Activated naive CD4-positive, alpha-beta T cell treated with anti-CD3 and anti-CD28 coated beads, Interleukin-2, amount 50 U/mL, for 72 hours (primary cell): ENCODE measurements around the gene MSLN. TPM values are rescaled to one million over a fixed set of nuclear protein-coding genes. Genes with fewer than 3 reads are reported as not detected.
A peak's percentile ranks its signal among the peaks of the same experiment; 100 is the strongest.

Experiments used
- ATAC-seq, 2 donors: fragments of 150-1000 bp; cut with Tn5 transposase; 2 replicates each; pipeline ENCODE4 v1.10.0; 2021; ENCODE audit warnings: mild to moderate bottlenecking in 2 of 2, moderate library complexity in 2 of 2
- DNase-seq, 2 donors: peaks; one replicate each; pipeline ENCODE4 v3.0.0; 2021 to 2022; ENCODE audit warnings: low spot score in 2 of 2
- H3K27ac Mint-ChIP-seq, 2 donors: one replicate each; pipeline ENCODE4 v1.8.0; 2022; ENCODE audit warnings: mild to moderate bottlenecking in 2 of 2, mixed read lengths in 2 of 2
- H3K36me3 Mint-ChIP-seq, 2 donors: one replicate each; pipeline ENCODE4 v1.8.0; 2022; ENCODE audit warnings: mixed read lengths in 2 of 2
- H3K9me3 Mint-ChIP-seq, 2 donors: one replicate each; pipeline ENCODE4 v1.8.0; 2022; ENCODE audit warnings: mixed read lengths in 2 of 2
- total RNA-seq, 2 donors: library from RNA; stranded (reverse); gene quantifications; one replicate each; pipeline ENCODE4 v1.2.3, GENCODE V29; 2022

The MSLN gene
- total RNA-seq, 2 donors from 2014 or later: not detected

GRCh38 chr16:729768-730665 lies 30.5 kb upstream of the MSLN start:
- Mint-ChIP-seq H3K36me3 (no peaks in the 10 kb centered on the region), H3K27ac (no peak overlapping the region), H3K9me3 (no peaks in the 10 kb centered on the region)
- peak in 1 of 2 donors; percentile 8 for DNase-seq
- no peak for ATAC-seq

DNA sequence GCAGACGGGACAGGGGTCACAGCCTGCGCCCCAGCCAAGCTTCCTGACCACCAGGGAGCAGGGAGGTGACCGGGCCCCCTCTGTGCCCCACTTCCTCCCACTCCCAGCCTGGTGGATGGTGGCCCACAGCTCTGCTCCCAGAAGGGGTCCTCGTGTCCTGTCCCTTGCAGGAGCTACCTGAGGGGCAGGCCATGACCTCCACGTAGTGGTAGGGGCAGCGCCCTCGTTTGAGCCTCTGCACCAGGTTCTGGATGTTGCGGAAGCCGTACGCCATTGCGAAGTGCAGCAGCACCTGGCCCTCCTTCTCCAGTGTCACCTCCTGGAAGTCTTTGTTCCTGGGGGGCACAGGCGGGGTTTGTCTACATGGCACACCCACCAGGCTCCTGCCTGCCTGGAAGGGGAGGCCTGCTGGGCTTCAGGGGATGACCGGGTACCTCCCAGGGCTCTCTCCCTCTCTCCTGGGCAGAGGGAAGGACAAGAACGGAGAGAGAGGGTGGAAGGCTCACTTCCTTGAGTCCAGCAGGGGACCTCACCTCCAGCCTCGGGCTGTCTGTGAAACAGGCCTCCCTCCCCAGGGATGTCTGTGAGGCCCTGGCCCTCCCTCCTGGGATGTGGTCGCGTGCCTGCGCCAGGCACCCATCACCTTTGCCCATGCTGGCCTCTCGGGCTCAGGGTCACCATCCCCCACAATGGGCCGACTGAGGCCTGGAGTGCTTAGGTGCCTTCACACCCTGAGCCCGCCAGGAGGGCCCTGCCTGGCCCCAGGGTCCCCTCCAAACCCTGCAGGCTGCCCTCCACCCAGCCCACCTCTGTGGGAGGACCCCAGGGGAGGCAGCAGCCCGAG lies 29.6 kb upstream of the MSLN start:
- Mint-ChIP-seq H3K9me3 (no peaks in the 10 kb centered on the region), H3K36me3 (peaks cover 5 to 6% of the 10 kb centered on the region in 2 donors), H3K27ac (no peak overlapping the region)
- DNase-seq: no peak
- no peak for ATAC-seq

DNA sequence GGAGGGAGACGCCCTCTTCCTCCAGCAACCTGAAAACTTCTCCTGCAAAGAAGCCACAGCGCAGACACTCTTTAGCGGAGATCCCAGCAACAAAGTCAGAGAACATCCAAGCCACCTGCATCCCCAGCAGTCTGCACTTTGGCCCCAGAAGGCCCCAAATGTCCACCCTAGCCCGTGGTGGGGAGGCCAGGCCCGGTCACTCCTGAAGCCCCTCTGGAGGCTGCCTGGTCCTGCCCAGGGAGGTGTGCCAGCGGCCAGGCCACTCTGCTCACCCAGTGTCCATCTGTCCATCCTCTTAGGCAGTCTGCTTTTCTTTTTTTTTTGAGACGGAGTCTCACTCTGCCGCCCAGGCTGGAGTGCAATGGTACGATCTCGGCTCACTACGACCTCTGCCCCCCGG lies 28.2 kb upstream of the MSLN start:
- no peak for ATAC-seq
- DNase-seq: no peak
- no peaks in the 10 kb centered on the region for H3K9me3 Mint-ChIP-seq
- no peak overlapping the region for H3K27ac Mint-ChIP-seq
- peaks cover 6 to 13% of the 10 kb centered on the region in 2 donors for H3K36me3 Mint-ChIP-seq

GRCh38 chr16:732936-733335 lies 27.6 kb upstream of the MSLN start:
- DNase-seq (no peak), ATAC-seq (no peak)
- Mint-ChIP-seq H3K27ac (no peak overlapping the region), H3K36me3 (peaks cover 10 to 19% of the 10 kb centered on the region in 2 donors), H3K9me3 (no peaks in the 10 kb centered on the region)

GRCh38 chr16:733382-734207 lies 26.9 kb upstream of the MSLN start:
- Mint-ChIP-seq H3K9me3 (no peaks in the 10 kb centered on the region), H3K36me3 (peaks cover 10 to 22% of the 10 kb centered on the region in 2 donors)
- ATAC-seq: no peak

GRCh38 chr16:734208-734980 lies 26.1 kb upstream of the MSLN start:
- Mint-ChIP-seq H3K9me3 (no peaks in the 10 kb centered on the region), H3K27ac (no peak overlapping the region), H3K36me3 (peaks cover 10 to 23% of the 10 kb centered on the region in 2 donors)
- no peak for DNase-seq
- no peak for ATAC-seq

More at GRCh38 chr16:733382-734207, 26.9 kb upstream of the MSLN start:
- no peak overlapping the region for H3K27ac Mint-ChIP-seq
- DNase-seq: peak in 1 of 2 donors; percentile 68

- DNase-seq (no peak), ATAC-seq (no peak)
- Mint-ChIP-seq H3K9me3 (no peaks in the 10 kb centered on the region), H3K27ac (peak overlapping the region; percentile 65 to 90), H3K36me3 (peaks cover 10 to 27% of the 10 kb centered on the region in 2 donors)
These were observed 25.3 kb upstream of the MSLN start for GRCh38 chr16:734981-735881.

DNA sequence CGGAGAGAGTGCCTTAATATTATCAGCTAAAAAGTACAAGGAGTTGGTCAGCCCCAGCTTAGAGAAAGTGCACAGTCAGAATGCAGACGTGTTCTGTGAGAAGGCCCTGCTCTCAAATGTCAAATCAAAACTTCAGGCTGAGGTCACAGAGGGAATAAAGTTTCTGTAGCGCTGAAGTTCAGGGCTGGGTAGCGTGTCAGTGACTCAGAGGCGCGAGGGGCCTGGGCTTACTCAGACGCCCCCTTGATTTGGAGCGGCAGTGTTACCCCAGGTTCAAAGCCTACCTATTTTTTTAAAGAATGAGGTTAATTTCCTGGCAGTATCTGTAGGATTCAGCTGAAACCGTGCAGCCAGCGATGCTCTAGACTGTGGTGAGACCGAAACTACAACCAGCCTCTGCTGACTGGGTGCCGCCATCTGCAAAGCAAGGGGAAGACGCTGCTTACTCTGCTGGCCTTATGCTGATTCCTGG lies 24.5 kb upstream of the MSLN start:
- peak; percentile 57 to 74 for DNase-seq
- peak overlapping the region; percentile 53 to 90 for H3K27ac Mint-ChIP-seq
- peak; percentile 78 to 92 for ATAC-seq
- no peaks in the 10 kb centered on the region for H3K9me3 Mint-ChIP-seq
- peaks cover 10 to 27% of the 10 kb centered on the region in 2 donors for H3K36me3 Mint-ChIP-seq

DNA sequence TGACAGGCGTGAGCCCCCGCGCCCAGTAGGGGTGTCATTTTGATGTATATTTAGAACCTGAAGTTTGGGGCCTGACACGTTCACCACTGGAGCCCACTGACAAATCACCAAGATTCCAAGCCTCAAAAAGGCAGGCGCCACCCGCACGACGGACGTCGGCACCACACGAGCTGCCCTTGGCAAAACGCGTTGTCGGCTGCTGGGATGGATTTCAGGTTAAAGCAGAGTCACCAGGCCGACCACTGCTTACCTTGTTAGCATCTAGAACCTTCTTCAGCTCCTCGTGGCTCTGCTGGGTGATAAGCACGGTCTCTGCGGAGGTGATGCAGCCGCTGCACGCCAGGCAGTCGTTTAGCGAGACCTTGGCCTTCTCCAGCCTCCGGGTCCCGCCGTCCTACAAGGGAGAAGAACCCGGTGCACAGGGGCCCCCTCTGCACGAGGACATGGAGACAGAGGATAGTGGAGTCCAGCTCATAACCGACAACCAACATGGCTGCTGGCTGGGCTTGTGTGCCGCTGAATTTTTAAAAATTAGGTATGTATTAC lies 23.5 kb upstream of the MSLN start:
- ATAC-seq (no peak), DNase-seq (no peak)
- Mint-ChIP-seq H3K36me3 (peaks cover 10 to 27% of the 10 kb centered on the region in 2 donors), H3K9me3 (no peaks in the 10 kb centered on the region), H3K27ac (peak overlapping the region in 1 of 2 donors; percentile 74)

DNA sequence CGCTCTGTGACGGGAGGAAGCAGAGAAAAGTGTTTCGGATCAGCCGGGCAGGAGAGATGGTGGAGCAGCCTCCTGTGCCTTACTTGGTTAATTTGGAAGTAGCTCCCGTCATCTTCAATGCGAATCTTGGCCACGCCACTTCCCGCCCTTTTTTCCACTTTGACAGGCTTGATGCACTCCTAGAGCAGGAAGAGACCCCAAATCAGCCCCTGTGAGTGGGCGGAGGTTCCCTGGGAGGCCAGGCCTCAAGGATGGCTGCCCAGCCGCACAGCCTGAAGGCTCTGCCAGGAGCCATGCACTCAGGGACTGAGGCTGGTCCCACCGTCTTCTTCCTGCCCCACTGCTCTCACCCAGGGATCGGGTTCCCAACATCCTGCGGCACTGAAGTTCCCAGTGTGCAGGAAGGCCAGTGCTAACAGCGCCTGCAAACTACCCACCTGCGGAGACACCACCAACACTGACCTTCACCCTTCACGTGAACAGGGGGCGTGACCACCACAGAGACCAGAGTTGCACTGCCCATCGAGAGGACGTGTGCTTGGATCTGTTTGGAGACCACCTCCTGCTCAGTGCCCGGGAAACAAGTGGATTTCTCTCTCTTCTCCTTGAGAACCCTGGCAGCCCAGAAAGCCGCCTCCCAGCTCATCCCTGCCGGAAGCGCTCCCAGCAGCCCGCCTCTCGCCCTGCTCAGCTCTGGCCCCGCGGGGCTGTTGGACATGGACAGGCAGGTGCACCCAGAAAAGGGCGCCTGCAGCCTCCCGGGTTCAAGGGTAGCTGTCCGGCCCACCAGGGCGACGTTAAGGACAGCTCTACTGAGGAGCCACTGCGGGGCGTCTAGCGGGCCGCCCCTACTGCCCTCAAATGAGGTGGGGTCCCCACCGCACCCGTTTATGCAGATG lies 20.7 kb upstream of the MSLN start:
- peaks cover 10 to 27% of the 10 kb centered on the region in 2 donors for H3K36me3 Mint-ChIP-seq
- DNase-seq (no peak), ATAC-seq (no peak)
- H3K27ac Mint-ChIP-seq: peak overlapping the region; percentile 50 to 85
- no peaks in the 10 kb centered on the region for H3K9me3 Mint-ChIP-seq

DNA sequence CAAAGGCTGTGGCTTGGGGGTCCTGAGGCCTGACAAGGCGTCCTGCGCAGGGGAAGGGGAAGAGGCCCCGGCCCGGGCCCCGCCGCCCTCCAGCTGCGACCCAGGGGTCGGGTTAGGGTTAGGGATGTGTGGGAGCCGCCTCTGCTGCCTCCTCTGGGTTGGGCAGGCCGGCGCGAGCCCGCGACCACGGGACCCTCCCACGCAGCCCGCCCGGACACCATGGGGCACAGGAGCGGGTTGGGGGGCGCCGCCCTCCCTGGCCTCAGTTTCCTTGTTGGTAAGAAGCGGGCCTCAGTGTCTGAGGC lies 20.1 kb upstream of the MSLN start:
- H3K27ac Mint-ChIP-seq: peak overlapping the region in 1 of 2 donors; percentile 85
- ATAC-seq (peak in 1 of 2 donors; percentile 5), DNase-seq (no peak)
- peaks cover 8 to 24% of the 10 kb centered on the region in 2 donors for H3K36me3 Mint-ChIP-seq
- H3K9me3 Mint-ChIP-seq: no peaks in the 10 kb centered on the region

DNA sequence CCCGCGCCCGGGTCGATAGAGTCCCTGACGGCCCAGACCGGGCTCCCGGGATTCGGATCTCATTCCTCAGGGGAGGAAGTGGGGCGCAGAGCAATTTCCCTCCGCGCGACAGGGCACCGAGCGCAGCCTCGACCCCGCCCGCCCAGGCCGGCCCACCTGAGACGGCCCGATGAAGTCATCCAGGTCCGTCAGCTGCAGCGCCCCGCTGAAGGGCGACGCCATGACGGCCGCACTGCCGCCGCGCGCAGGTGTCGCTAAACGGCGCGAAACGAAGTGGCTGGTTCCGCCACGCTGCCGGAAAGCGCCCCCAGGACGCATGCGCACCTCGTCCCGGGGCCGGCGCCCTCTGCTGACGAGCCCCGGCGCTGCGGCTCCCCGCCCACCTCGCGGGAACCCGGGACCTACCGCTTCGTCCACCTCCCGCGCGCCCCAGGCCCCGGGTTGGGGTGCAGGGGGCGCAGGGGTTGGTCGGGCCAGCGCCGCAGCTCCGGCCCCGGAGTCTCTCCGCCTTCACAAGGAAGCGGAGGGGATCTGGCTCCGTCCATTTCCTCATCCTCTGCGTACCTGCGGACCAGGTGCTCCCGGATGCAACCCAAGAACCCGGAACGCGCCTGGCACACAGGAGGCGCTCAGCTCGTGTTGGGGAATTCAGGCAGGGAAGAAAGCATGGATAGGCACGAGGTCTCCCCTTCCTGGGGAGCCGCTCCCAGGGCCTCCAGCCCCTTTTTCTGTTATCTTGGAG lies 19.6 kb upstream of the MSLN start, which contains the start of gene CIAO3:
CIAO3 (minus strand) TSS at position 234 of the 742 bp plus-strand sequence; CDS start at position 222, 12 bp downstream.
- DNase-seq (peak; percentile 95 to 97), ATAC-seq (peak; percentile 72 to 77)
- no peaks in the 10 kb centered on the region for H3K9me3 Mint-ChIP-seq
- peaks cover 5 to 21% of the 10 kb centered on the region in 2 donors for H3K36me3 Mint-ChIP-seq
- H3K27ac Mint-ChIP-seq: peak within 1 kb of the TSS; percentile 50 to 85

GRCh38 chr16:741986-742629 lies 18.4 kb upstream of the MSLN start:
- no peak for DNase-seq
- H3K27ac Mint-ChIP-seq: peak overlapping the region; percentile 50 to 85
- peaks cover 5 to 16% of the 10 kb centered on the region in 2 donors for H3K36me3 Mint-ChIP-seq
- ATAC-seq: no peak
- no peaks in the 10 kb centered on the region for H3K9me3 Mint-ChIP-seq
